ENCODE data around the gene CREBBP. TPM values are rescaled to one million over a fixed set of nuclear protein-coding genes. Genes with fewer than 3 reads are reported as not detected.

The CREBBP gene
- total RNA-seq, 4 donors from 2014 or later, result 38.9 to 105 (median 51.8) TPM

- TF ChIP-seq, protein P1, sequence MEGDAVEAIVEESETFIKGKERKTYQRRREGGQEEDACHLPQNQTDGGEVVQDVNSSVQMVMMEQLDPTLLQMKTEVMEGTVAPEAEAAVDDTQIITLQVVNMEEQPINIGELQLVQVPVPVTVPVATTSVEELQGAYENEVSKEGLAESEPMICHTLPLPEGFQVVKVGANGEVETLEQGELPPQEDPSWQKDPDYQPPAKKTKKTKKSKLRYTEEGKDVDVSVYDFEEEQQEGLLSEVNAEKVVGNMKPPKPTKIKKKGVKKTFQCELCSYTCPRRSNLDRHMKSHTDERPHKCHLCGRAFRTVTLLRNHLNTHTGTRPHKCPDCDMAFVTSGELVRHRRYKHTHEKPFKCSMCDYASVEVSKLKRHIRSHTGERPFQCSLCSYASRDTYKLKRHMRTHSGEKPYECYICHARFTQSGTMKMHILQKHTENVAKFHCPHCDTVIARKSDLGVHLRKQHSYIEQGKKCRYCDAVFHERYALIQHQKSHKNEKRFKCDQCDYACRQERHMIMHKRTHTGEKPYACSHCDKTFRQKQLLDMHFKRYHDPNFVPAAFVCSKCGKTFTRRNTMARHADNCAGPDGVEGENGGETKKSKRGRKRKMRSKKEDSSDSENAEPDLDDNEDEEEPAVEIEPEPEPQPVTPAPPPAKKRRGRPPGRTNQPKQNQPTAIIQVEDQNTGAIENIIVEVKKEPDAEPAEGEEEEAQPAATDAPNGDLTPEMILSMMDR (IDR thresholded peaks at IDR 0.05), result no peak
- DNase-seq (ENCODE audit: low spot score), result no peak
- ATAC-seq (ENCODE audit: low FRiP score), result no peak
These were observed 110.0 kb downstream of the CREBBP start for GRCh38 chr16:3770530-3770929.

DNA sequence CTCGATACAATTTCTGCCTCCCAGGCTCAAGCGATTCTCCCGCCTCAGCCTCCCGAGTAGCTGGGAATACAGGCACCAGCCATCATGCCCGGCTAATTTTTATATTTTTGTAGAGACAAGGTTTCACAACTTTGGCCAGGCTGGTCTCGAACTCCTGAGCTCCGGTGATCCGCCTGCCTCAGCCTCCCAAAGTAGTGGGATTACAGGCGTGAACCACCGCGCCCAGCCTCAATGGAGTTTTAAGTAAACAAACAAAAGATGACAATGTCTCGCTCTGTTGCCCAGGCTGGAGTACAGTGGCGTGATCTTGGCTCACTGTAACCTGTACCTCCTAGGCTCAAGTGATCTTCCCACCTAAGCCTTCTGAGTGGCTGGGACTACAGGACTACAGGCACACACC, 110.6 kb downstream of the CREBBP start:
- ATAC-seq (ENCODE audit: low FRiP score) (no peak), DNase-seq (ENCODE audit: low spot score) (no peak)
- TF ChIP-seq, protein P1 (IDR thresholded peaks at IDR 0.05), result no peak

DNA sequence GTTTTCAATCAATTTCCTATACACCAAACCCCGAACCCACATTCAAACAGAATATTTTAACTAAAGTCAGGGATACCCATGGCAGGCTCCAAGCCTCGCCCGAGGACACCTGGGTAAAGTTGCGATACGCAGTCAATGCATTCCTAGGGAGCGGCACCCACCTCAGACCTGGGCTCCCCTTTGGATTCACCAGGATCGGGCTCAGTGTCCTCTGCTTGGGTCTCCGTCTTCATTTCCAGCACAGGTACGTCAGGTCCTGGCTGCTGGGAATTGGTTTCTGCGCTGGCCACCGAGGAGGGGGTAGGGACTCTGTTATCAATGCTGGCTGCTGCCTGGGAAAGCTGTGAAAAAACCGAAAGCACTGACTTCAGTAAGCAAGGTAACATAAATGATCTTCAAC, 111.5 kb downstream of the CREBBP start:
- TF ChIP-seq, protein P1 (IDR thresholded peaks at IDR 0.05), result no peak
- no peak for DNase-seq (ENCODE audit: low spot score)
- ATAC-seq (ENCODE audit: low FRiP score), result no peak

DNA sequence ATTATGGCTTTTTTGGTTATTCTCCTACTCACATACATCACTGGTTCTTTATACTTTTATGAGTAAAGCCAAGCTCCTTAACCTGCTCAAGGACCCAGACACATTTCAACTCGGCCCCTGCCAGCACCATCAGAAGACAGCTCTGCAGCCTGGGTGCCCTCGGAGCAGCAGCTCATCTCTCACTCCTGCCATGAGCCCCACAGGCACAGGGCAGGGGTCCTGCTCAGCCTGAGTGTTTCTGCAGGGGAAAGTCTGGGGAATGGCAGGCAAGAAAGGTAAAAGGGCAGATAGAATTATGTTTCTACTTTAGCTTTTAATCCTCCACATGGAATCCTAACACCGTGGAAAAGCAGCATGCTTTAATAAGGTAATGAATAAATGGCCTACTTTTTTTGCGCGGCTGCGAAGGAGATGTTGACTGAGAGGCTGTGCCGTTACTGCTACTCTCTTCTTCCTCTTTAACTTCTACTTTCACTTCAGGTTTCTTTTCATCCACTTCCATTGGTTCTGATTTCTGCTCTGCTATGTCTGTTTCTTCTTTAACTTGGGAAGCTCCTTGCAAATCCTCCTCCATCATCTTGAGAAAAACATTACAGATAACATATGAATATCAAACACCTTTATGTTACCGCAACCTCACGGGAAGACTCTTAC, 113.1 kb downstream of the CREBBP start:
- DNase-seq (ENCODE audit: low spot score) (no peak), ATAC-seq (ENCODE audit: low FRiP score) (no peak)
- TF ChIP-seq, protein P1 (IDR thresholded peaks at IDR 0.05), result no peak

DNA sequence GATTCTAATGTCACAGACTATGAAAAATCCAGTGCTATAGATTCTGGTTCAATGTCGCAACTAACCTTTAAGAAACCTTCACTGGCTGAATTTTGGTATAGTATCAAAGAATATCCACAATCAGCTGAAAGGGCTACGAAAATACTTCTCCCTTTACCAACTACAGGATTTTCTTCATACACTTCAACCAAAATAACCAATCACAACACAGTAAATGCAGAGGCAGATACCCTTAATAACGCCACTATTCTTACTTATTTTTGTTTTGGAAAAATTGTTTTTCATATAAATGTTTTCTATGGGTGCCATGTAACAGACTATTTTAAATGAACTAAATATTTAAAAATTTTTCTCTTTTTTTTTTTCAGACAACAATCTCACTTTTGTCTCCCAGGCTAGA, 114.3 kb downstream of the CREBBP start:
- ATAC-seq (ENCODE audit: low FRiP score) (no peak), DNase-seq (ENCODE audit: low spot score) (no peak)
- TF ChIP-seq, protein P1 (IDR thresholded peaks at IDR 0.05), result no peak

GRCh38 chr16:3764409-3764808, 116.1 kb downstream of the CREBBP start:
- TF ChIP-seq, protein P1 (IDR thresholded peaks at IDR 0.05), result no peak
- DNase-seq (ENCODE audit: low spot score), result no peak
- ATAC-seq (ENCODE audit: low FRiP score), result no peak

GRCh38 chr16:3762107-3762750, 118.3 kb downstream of the CREBBP start:
- TF ChIP-seq, protein P1 (IDR thresholded peaks at IDR 0.05), result no peak
- ATAC-seq (ENCODE audit: low FRiP score) (no peak), DNase-seq (ENCODE audit: low spot score) (no peak)

Data from omental fat pad (tissue), 4 donors.